Panc1 (cell line): Measurements from ENCODE around the gene NLRC5. TPM values are rescaled to one million over a fixed set of nuclear protein-coding genes. Genes with fewer than 3 reads are reported as not detected.

Experiments
- ATAC-seq: fragments of 200-7000 bp; cut with Tn5 transposase; 2 replicates; pipeline ENCODE4 v1.9.1; 2020; ENCODE audit warnings: mild to moderate bottlenecking, moderate library complexity
- BruUV-seq: library from RNA; stranded (reverse); fragments of 400-500 nt; replicated peaks from 2 replicates; lab custom pipeline; 2021; lab: Mats Ljungman, UMichigan
- CTCF ChIA-PET: fragments of 300-600 bp; sonication (Branson Sonifier 250); formaldehyde crosslinking; loops from one replicate; lab custom pipeline; 2022; ENCODE audit warnings: antibody characterized with exemption; lab: Charles Lee
- POLR2A ChIA-PET: fragments of 300-600 bp; sonication (Branson Sonifier 250); formaldehyde crosslinking; loops from one replicate; lab custom pipeline; 2022; ENCODE audit warnings: antibody characterized with exemption; lab: Charles Lee
- DNase-seq: peaks from one replicate; pipeline ENCODE4 v3.0.0-alpha.2; 2010; ENCODE audit warnings: low read depth, low spot score
- H3K27ac ChIP-seq: 2 replicates; pipeline ENCODE4 v1.5.1; 2011; ENCODE audit warnings: mild to moderate bottlenecking, low read length, inconsistent platforms
- H3K27me3 ChIP-seq: fragments of 200-500 bp; sonication (Bioruptor generic); 2 replicates; pipeline ENCODE4 v1.6.0; 2014; ENCODE audit warnings: low read length, inconsistent platforms; ENCODE audit not compliant: control insufficient read depth, insufficient read depth
- H3K36me3 ChIP-seq: fragments of 200-500 bp; sonication (Bioruptor generic); 2 replicates; pipeline ENCODE4 v1.5.1; 2014; ENCODE audit warnings: inconsistent platforms, mild to moderate bottlenecking, low read length, moderate library complexity; ENCODE audit not compliant: control insufficient read depth, insufficient read depth
- H3K4me1 ChIP-seq: 2 replicates; pipeline ENCODE4 v1.5.1; 2011; ENCODE audit warnings: inconsistent platforms, mild to moderate bottlenecking, low read length, moderate library complexity; ENCODE audit not compliant: control insufficient read depth, insufficient read depth
- H3K4me3 ChIP-seq, 2 experiments: 2 replicates each; pipeline ENCODE4 v1.5.1; 2011 to 2012; ENCODE audit warnings: low read depth in 2 of 2, low read length in 2 of 2, mild to moderate bottlenecking in 2 of 2, inconsistent platforms in 1 of 2, moderate library complexity in 1 of 2
- H3K9me3 ChIP-seq: fragments of 200-500 bp; sonication (Bioruptor generic); 2 replicates; pipeline ENCODE4 v1.5.1; 2014; ENCODE audit warnings: low read depth, mild to moderate bottlenecking, inconsistent platforms, low read length, moderate library complexity; ENCODE audit not compliant: control insufficient read depth, insufficient read depth
- POLR2AphosphoS5 ChIP-seq: IDR thresholded peaks from 2 replicates; pipeline ENCODE4 v1.6.1; 2012; ENCODE audit warnings: mild to moderate bottlenecking, low read depth, low read length, moderate library complexity
- SIN3A ChIP-seq: IDR thresholded peaks from 2 replicates; pipeline ENCODE4 v1.6.1; 2012; ENCODE audit warnings: low read depth, mild to moderate bottlenecking, low read length, moderate library complexity, borderline replicate concordance; ENCODE audit not compliant: insufficient read depth
- TCF7L2 ChIP-seq: IDR thresholded peaks from 2 replicates; pipeline ENCODE4 v1.6.1; 2011; ENCODE audit warnings: mild to moderate bottlenecking, low read depth, low read length, inconsistent platforms
- in situ Hi-C: cut with HindIII; loops from 2 replicates; pipeline ENCODE4 v1.10.0; 2016; ENCODE audit warnings: low sequenced_read_pairs, low pct_unique_long_range_greater_than_20kb
- intact Hi-C: fragments of 100-400 bp; cut with micrococcal nuclease; formaldehyde crosslinking; loops from one replicate; pipeline ENCODE4 v1.10.0; 2022; ENCODE audit not compliant: unreplicated experiment
- total RNA-seq: library from RNA; stranded (reverse); gene quantifications from one replicate; pipeline ENCODE4 v1.2.1, GENCODE V29; 2021; ENCODE audit not compliant: unreplicated experiment
- TF ChIP-seq, protein P1 (sequence below), 2 experiments: IDR thresholded peaks; 2 replicates each; pipeline ENCODE4 v1.6.1; 2011 to 2012; ENCODE audit warnings: low read depth in 2 of 2, control low read depth in 1 of 2, low read length in 1 of 2, mild to moderate bottlenecking in 1 of 2, moderate library complexity in 1 of 2; ENCODE audit not compliant: insufficient read depth in 1 of 2
- TF ChIP-seq, protein P2 (sequence below): fragments of 450-650 bp; IDR thresholded peaks from 2 replicates; pipeline ENCODE4 v1.5.1; 2017; ENCODE audit warnings: mild to moderate bottlenecking

Gene NLRC5
- total RNA-seq, 1 experiment from 2014 or later = 8.8 TPM

DNA sequence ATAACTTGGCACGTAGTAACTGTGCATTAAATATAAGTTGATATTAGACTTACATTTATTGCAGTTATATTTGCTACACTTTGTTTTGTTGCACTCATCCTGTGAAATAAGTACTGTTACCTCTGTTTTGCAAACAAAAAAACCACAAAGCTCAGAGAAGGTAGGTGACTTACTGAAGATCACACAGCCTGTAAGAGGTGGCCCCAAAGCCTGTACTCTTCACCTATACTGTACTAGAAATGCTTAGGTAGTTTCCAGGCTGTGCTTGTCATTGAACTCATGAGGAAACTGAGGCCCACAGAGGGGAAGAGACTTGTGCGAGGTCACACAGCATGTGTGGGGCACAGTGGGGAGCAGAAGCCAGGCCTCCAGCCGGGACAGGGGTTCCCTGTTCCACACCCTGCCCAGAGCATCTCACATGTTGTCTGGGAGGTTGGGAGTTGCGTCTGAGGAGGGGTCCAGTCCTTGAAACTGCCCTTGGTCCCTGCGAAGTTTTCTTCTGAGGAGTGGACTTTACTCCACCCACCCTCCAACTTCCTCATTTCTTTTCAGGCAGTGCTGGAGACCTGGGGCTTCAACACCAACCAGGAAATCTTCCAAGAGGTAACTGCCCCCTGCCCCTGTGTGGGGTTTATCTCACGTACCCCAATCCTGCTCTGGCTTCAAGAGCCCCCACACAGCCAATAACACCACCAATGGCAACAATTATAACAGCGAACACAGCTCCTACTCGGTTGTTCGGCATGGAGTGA, 14.6 kb upstream of the NLRC5 start:
- Histone ChIP-seq H3K4me1 (no peaks in the 10 kb centered on the region), H3K27me3 (no peaks in the 10 kb centered on the region), H3K27ac (no peak overlapping the region), H3K9me3 (no peaks in the 10 kb centered on the region), H3K36me3 (no peaks in the 10 kb centered on the region), H3K4me3 (no peak overlapping the region)
- TF ChIP-seq, protein P1, sequence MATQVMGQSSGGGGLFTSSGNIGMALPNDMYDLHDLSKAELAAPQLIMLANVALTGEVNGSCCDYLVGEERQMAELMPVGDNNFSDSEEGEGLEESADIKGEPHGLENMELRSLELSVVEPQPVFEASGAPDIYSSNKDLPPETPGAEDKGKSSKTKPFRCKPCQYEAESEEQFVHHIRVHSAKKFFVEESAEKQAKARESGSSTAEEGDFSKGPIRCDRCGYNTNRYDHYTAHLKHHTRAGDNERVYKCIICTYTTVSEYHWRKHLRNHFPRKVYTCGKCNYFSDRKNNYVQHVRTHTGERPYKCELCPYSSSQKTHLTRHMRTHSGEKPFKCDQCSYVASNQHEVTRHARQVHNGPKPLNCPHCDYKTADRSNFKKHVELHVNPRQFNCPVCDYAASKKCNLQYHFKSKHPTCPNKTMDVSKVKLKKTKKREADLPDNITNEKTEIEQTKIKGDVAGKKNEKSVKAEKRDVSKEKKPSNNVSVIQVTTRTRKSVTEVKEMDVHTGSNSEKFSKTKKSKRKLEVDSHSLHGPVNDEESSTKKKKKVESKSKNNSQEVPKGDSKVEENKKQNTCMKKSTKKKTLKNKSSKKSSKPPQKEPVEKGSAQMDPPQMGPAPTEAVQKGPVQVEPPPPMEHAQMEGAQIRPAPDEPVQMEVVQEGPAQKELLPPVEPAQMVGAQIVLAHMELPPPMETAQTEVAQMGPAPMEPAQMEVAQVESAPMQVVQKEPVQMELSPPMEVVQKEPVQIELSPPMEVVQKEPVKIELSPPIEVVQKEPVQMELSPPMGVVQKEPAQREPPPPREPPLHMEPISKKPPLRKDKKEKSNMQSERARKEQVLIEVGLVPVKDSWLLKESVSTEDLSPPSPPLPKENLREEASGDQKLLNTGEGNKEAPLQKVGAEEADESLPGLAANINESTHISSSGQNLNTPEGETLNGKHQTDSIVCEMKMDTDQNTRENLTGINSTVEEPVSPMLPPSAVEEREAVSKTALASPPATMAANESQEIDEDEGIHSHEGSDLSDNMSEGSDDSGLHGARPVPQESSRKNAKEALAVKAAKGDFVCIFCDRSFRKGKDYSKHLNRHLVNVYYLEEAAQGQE (IDR thresholded peaks at IDR 0.05; ENCODE audit: insufficient read depth in 1 of 2, low read depth in 2 of 2, low read length in 1 of 2) = no peak
- TF ChIP-seq, protein P2, sequence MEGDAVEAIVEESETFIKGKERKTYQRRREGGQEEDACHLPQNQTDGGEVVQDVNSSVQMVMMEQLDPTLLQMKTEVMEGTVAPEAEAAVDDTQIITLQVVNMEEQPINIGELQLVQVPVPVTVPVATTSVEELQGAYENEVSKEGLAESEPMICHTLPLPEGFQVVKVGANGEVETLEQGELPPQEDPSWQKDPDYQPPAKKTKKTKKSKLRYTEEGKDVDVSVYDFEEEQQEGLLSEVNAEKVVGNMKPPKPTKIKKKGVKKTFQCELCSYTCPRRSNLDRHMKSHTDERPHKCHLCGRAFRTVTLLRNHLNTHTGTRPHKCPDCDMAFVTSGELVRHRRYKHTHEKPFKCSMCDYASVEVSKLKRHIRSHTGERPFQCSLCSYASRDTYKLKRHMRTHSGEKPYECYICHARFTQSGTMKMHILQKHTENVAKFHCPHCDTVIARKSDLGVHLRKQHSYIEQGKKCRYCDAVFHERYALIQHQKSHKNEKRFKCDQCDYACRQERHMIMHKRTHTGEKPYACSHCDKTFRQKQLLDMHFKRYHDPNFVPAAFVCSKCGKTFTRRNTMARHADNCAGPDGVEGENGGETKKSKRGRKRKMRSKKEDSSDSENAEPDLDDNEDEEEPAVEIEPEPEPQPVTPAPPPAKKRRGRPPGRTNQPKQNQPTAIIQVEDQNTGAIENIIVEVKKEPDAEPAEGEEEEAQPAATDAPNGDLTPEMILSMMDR = no peak
- POLR2A ChIA-PET = no interaction called here
- CTCF ChIA-PET = no interaction called here
- DNase-seq (no peak), ATAC-seq (no peak)
- intact Hi-C loops (no loop called here), in situ Hi-C loops (no loop called here)
- BruUV-seq = no TSS peak

DNA sequence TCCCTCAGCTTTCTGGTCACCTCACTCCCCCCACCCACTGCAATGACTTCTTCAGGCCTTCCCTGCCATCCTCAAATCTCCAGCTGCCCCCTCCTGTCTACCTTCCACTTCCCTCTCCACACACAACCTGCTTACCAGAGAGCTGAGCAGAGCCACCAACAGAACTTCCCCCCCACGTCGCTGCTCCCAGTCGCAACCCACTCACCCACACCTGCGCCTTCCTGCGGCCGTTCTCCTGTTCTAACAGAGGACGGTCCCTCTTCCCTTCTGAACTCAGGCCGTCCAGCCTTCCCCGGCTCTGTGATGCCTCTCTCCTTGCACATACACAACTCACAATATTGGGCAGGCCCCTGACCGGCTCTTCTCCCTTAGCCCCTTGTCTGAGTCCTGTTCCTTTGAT, 13.6 kb upstream of the NLRC5 start:
- no peaks in the 10 kb centered on the region for H3K4me1 ChIP-seq
- H3K9me3 ChIP-seq = no peaks in the 10 kb centered on the region
- ATAC-seq (no peak), DNase-seq (no peak)
- intact Hi-C loops (no loop called here), in situ Hi-C loops (no loop called here)
- POLR2A ChIA-PET = no interaction called here
- no peaks in the 10 kb centered on the region for H3K36me3 ChIP-seq
- no peak for TF ChIP-seq TCF7L2
- TF ChIP-seq POLR2AphosphoS5 = no peak
- TF ChIP-seq, protein P2 = no peak
- TF ChIP-seq, protein P1 (IDR thresholded peaks at IDR 0.05; ENCODE audit: insufficient read depth in 1 of 2, low read depth in 2 of 2, low read length in 1 of 2) = no peak
- TF ChIP-seq SIN3A = no peak
- BruUV-seq = no TSS peak
- no peaks in the 10 kb centered on the region for H3K27me3 ChIP-seq
- no peak overlapping the region for H3K4me3 ChIP-seq
- CTCF ChIA-PET = no interaction called here
- no peak overlapping the region for H3K27ac ChIP-seq
